ENCODE data around the gene LIN37.

- TF ChIP-seq POLR2AphosphoS5 (IDR thresholded peaks at IDR 0.05) (no peak), CTCF (IDR thresholded peaks at IDR 0.05) (no peak), POLR2A (IDR thresholded peaks at IDR 0.05) (no peak)
Measured at GRCh38 chr19:35774274-35775045, 26.1 kb downstream of the LIN37 start.

Measured in breast epithelium (tissue), 3 donors.